NCI-H524 treated with DMSO at 0.1 percent for 48 hours (cell line): ENCODE results near the gene PPP2R3B.
"Not testable (repeated sequence)": the region's sequence is repeated elsewhere in the genome, so short reads cannot be mapped to it uniquely, and the experiment has no call there.

ENCODE experiments used
- DNase-seq: peaks from one replicate; lab custom pipeline; 2025; lab: John Stamatoyannopoulos, UW

Gene PPP2R3B

DNA sequence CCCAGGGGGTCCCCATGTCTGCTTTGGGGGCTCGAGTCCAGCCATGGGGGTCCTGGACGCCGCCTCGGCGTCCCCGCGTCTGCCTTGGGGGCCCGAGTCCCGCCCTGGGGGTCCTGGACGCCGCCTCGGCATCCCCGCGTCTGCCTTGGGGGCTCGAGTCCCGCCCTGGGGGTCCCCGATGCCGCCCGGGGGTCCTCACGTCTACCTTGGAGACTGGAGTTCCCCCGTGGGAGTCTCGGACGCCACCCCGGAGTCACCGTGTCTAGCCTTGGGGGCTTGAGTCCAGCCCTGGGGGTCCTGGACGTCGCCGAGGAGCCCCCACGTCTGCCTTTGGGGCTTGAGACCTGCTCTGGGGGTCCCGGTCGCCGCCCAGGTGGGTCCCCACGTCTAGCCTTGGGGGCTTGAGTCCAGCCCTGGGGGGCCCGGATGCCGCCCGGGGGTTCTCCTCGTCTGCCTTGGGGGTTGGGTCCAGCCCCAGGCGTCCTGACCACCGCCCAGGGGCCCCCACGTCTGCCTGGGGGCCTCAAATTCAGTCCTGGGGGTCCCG lies 67.1 kb downstream of the PPP2R3B start:
- no peak for DNase-seq

DNA sequence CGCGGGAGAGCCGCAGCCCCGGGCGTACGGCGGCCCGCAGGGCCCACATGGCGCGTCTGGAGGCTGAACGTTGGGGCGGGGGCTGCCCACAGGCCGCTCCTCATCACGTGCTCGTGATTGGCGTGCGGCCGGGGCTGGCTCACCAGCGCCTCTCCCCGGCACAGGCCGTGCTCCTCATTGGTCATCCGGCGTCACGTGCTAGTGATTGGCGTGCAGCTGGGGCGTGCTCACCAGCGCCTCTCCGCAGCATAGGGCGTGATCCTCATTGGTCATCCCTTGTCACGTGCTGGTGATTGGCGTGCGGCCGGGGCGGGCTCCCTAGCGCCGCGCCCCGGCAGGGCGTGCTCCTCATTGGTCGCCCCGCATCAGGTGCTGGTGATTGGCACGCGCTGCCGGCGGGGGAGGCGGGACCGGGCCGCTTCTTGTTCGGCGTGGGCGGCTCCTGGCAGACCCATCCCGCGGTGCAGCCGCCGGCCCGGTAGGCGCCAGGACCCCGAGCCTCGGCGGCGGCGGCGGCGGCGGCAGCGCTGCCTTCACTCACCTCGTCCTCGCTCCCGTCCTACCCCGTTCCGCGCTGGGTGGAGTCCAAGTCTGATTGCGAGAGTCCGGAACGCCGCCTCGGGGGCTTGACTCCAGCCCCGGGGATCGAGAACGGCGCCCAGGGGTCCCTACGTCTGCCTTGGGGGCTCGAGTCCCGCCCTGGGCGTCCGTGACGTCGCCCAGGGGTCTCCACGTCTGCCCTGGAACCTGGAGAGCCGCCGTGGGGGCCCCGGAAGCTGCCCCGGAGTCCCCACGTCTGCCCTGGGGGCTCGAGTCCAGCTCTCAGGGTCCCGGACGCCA lies 67.7 kb downstream of the PPP2R3B start, which contains the start of gene GTPBP6:
Gene GTPBP6, minus strand, starts transcription at position 58 of the 840 bp plus-strand sequence. Its CDS starts 9 bp downstream, at position 49.
- no peak for DNase-seq

DNA sequence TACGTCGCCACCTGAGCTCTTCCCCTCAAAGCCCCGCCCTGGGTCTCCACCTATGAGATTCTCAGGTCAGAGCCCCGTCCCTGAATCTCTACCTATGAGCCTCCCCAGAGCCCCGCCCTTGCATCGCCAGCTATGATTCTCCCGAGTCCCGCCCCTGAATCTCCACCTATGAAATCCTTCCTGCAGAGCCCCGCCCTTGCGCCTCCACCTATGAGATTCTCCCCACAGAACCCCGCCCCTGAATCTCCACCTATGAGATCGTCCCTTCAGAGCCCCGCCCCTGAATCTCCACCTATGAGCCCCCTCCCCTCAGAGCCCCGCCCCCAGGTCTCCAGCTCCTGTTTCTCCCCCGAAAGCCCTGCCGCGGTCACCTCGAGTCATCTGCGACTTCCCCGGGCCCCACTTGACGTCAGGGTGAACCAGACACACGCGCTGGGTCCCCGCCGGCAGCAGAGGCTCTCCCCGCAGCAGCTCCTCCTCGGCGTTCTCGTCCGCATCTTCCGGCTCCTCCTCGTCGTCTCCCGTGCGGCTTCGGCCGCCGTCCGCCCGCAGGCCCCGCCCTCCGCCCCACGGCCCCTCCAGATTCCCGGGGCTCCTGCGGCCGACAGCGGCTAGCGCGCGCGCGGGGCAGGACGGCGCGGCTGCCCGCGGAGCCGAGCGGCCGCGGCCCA lies 68.5 kb downstream of the PPP2R3B start:
- DNase-seq: no peak

DNA sequence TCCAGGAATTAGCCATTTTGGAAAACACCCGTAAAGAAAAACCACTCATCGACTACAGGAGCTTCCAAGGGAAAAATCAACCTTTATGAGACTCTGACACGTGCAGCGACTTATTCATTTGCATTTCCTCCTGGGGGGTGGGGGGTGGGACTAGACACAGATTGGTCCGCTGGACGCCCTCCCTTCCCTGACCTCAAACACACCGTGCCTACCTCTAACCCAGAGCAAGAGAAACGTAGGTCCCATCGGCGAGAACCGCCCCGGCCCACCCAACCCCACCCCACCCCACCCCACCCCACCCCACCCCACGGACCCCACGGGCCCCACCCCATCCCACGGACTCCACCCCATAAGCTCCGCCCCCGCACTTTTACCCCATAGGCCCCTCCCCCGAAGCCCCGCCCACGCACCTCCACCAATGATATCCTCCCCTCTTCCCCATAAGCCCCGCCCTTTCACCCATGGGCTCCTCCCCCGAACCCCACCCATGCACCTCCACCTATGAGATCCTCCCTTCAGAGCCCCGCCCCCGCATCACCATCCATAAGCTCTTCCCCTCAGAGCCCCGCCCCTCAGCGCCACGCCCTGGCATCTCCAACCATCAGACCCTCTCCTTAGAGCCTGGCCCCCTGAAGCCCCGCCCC lies 69.2 kb downstream of the PPP2R3B start:
- DNase-seq: no peak

DNA sequence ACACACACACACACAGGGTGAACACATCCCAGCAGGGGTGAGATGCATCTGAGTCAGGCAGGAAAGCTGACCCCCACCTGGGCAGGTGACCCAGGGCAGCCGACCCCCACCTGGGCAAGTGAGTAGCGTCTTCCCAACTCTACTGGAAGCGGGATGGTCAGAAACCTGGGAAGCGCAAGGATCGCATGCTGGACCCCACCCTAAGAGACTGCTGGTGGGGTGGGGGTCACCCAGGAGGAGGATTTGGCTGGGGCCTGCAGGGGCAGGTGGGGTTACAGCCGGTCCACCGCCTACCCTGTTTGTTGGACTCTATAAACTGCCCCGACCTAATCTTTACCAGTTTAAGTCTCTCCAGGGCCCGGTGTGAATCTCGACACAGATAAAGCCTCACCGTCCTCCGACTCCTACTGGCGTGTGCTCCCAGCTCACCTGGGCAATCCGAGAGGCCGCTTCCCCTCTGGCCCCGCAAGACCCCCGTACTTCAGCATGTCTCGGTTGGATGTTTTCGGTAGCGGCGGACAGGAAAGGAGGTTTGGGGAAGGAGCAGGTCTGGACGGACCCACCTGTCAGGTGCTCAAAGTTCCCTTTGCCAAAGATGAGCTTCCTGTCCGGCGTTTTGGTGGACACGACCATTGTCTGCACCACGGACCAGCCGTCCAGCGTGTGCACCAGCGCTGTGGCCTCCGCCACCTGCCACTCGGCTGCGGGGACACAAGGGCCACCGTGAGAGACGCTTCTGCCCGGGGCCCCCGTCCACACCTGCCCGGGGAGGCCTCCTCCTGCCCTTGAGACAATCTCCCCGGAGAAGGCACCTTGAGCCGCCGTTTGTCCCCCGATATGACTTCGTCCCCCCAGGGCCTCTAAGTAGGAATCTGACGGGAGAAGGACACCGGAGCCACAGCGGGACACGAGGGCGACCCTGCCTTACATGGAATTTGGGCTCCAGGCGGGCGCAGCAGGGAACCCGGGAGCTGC lies 70.1 kb downstream of the PPP2R3B start:
- no peak for DNase-seq

DNA sequence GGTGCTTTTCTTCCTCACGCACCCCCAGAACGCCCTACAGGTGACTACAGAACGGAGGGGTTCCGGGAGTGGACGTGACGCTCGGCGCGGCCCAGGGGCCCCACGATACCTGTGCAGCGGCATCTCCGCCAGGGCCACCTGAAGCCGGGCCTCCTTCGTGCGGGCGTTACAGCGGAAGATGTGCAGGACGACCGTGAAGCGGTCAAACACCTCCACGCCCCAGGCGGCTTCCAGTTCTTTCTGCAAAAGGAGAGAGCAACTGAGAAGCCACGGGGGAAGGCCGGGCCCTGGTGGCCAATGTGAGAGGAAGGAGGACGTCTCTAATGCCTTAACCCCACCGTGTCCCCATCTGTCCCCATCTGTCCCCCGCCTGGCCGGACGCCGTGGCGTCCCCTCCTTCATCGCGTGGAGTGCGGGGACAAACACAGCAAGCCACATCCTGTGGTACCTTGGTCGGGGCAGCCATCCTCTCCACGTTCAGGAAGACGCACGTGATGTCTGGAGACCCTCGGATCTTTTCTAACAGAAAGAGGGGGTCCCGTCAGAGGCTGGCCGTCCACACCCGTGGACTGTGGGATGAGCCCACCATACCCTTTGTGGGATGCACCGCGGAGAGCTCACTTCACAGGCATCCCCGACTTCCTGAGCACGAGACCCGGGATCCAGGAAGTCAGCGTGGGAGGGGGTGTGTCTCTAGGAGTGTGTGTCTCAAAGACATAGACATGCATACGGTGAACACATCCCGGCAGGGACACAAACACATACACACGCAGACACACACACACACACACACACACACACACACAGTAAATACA lies 71.7 kb downstream of the PPP2R3B start:
- DNase-seq: no peak

DNA sequence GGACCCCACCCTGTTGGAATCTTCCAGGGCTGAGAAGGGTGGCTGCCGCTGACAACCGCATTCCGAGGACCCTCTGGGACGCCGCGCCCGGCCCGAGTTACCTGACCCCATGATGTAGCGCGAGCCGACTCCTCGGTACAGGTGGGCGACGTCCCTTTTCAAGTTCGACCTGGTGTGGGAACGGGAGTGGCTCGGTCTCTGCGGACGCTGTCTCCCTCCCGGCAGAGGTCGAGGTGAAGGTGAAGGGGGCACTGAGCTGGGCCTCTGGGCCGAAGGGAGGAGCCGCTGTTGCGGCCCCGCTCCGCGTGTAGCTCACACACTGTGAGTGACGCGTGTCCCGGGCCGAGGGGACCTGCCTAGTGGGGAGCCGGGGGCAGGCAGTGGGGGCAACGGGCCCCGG lies 72.7 kb downstream of the PPP2R3B start:
- DNase-seq: no peak

DNA sequence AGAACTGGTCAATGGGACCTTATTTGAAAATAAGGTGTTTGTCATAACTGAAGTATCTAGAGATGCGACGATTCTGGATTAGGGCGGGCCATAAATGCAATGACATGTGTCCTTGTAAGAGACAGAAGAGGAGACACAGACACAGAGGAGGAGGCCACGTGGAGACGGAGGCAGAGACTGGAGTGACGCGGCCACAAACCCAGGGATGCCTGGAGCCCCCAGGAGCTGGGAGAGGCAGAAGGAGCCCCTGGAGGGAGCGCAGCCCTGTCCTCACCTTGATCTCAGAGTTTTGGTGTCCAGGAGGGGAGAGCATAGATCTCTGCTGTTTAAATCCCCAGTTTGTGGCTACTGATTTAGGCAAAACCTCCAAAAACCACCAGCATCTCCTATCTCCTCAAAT lies 73.2 kb downstream of the PPP2R3B start:
- no peak for DNase-seq

DNA sequence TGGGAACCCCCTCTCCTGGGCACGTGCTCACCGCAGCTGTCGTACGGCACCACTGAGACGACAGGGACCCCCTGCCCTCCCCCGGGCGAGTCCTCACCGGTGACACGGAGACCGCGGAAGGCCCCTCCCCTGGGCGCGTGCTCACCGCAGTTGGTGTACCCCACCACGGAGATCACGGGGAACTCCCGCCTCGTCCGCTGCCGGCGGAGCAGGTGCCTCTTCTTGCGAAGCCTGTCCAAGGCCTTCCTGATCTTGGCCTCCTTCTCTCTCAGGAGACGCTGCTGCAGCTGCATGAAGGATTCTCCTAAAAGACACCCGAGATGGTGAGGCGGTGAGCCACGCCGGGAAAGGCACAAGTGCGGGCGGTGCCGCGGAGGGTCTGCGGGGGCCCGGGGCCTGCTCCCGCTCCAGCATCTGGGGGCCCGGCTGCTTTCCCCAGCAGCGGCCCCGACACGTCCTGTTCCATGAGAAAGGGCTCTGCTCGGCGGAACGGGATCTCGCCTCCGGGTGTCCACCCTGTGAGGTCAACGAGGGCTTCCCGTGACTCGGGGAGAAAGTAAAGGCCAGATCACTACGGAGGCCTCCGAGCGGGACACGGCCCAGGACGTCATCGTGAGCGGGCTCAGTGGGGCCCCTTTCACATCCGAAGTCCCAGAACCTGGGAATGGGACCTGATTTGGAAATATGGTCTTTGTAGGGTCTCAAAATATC lies 73.9 kb downstream of the PPP2R3B start:
- DNase-seq: no peak

DNA sequence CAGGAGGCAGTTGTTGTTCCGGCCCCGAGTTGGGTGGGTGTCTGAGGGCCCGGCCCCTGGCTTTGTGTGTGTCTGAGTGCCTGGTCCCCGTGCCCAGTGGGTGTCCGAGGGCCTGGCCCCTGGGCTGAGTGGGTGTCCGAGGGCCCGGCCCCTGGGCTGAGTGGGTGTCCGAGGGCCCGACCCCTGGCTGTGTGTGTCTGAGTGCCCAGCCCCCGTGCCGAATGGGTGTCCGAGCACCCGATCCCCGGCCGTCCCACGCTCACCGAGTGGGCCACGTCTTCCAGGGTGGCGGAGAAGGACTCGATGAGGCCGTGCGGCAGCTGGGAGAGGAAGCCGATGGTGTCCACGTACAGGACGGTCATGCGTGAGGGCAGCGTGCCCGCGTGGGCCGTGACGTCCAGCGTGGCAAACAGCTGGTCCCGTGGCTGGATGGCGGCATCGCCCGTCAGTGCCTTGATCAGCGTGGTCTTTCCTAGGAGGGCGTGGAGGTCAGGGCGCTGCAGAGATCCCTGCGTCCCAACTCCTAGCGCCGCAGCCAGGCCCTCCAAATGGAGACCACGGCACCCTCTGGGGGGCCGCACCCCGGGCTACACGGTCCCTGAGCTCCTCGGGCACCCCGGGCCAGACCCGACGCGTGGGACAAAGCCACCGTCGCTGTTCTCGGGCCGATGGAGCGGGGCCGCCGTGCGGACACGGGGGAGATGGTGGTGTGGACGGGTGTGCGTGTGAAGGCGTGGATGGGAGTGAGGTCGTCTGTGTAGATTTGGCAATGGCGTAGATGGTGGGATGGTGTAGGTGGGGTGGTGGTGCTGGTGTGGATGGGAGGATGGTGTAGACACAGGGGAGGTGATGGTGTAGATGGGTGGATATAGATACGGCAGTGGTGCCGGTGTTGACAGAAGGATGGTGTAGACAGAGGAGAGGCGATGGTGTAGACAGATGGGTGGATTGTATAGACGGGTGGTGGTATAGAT lies 75.3 kb downstream of the PPP2R3B start:
- DNase-seq: no peak

DNA sequence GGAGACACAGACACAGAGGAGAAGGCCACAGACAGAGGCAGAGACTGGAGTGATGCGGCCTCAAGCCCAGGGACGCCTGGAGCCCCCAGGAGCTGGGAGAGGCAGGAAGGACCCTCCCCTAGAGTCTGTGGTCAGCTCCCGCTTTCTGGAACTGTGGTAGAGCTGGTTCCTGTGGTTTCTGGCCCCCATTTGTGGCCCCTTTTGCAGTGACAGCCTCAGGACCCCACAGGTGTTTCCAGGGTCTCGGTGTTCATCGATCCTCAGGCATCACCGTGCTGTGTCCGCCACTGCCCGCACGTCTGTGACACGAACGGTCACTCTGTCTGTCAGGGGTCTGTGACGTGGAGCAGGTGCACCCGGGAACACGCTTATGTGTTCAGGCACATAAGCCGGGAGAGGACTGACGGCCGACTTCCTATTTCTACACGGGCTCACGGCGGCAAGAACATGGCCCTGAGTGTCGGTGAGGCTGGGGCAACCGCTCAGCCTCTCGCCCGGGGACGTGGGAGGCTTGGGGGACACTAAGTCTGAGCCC lies 76.0 kb downstream of the PPP2R3B start:
- no peak for DNase-seq

DNA sequence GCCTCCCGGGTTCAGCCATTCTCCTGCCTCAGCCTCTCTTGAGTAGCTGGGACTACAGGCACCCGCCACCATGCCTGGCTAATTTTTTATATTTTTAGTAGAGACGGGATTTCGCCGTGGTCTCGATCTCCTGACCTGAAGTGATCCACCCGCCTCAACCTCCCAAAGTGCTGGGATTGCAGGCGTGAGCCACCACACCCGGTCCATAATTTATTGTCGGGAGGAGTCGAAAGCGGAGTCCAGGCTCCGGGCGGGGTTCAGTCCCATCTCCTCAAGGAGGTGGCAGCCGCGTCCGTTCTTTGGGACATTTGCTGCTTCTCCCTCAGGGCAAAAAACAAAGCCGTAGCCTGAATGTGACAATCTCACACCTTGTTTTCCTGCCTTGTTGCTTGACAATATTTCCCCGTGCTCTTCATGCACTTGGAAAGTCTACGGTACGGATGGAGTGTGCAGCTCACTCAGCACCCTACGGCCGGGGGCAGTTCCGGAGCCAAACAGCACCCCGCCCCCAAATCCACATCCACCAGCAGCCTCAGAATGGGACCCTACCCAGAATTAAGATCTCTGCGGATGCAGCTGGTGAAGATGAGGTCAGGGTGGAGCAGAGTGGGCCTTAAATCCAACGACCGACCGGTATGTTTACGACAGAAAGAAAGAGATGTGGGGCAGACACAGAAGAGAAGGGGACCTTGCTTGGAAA lies 77.7 kb downstream of the PPP2R3B start:
- DNase-seq: no peak

DNA sequence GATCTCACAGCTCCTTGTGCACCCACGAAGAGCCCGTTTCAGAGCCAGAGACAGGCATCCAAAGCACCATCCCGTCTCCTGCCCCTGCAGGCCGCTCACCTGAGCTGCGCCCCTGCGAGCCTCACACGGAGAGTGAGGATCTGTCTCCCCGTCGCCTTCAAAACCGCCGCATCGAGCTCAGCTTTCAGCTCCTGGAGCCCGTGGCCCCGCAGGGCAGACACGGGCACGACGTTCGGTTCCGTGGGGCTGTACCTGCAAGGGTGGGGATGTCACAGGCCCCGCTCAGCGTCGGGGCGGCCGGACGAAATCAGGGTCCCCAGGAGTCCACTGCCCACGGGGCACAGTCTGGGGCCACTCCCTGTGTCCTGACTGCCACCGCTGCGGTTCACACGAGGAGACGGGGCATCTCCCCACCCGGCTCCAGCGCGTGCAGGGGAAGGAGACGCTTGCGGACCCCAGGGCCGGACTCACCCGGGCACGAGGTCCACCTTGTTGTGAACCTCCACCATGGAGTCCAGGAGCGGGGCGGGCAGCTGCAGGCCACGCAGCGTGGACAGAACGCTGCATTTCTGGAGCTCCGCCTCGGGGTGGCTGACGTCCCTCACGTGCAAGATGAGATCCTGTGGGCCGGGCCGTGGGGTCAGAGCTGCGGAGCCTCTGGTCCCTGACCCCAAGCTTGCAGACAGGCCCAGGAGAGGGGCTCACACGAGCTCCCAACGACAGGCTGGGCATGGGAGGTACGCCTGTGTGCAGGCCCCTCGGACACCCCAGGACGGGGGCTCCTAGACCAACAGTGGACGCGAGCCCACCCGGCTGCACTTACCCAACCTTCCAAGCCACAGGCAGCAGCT lies 79.2 kb downstream of the PPP2R3B start:
- DNase-seq: no peak

DNA sequence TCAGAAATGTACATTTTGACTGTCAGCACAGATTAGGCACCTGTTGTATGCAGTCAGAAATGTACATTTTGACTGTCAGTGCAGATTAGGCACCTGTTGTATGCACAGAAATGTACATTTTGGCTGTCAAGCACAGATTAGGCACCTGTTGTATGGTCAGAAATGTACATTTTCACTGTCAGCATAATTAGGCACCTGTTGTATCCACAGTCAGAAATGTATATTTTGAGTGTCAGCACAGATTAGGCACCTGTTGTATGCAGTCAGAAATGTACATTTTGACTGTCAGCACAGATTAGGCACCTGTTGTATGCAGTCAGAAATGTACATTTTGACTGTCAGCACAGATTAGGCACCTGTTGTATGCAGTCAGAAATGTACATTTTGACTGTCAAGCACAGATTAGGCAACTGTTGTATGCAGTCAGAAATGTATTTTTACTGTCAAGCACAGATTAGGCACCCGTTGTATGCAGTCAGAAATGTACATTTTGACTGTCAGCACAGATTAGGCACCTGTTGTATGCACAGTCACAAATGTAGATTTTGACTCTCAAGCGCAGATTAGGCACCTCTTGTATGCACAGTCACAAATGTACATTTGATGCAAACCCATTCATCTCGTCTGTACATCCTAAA lies 80.0 kb downstream of the PPP2R3B start:
- not testable (repeated sequence) for DNase-seq

DNA sequence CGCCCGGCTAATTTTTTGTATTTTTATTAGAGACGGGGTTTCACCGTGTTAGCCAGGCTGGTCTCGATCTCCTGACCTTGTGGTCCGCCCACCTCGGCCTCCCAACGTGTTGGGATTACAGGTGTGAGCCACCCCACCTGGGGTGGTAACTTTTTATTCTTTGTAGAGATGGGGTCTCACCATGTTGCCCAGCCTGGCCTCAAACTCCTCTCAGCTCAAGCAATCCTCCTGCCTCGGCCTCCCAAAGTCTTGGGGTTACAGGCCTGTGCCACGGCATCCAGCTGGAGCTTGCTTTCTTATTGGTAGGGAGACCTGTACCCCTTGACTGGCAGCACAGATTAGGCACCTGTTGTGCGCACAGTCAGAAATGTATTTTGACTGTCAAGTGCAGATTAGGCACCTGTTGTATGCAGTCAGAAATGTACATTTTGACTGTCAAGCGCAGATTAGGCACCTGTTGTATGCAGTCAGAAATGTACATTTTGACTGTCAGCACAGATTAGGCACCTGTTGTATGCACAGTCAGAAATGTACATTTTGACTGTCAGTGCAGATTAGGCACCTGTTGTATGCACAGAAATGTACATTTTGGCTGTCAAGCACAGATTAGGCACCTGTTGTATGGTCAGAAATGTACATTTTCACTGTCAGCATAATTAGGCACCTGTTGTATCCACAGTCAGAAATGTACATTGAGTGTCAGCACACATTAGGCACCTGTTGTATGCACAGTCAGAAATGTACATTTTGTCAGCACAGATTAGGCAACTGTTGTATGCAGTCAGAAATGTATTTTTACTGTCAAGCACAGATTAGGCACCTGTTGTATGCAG lies 80.7 kb downstream of the PPP2R3B start:
- not testable (repeated sequence) for DNase-seq
